ENCODE results near the gene BNC2.

Gene BNC2

GRCh38 chr9:16869131-16869881 is 1.2 kb downstream of the BNC2 start:
- DNase-seq (ENCODE audit: low read depth in 3 of 3): no peak

GRCh38 chr9:16868701-16869100 is 1.8 kb downstream of the BNC2 start:
- no peak for DNase-seq (ENCODE audit: low read depth in 3 of 3)

GRCh38 chr9:16867576-16868311 is 2.7 kb downstream of the BNC2 start:
- no peak for DNase-seq (ENCODE audit: low read depth in 3 of 3)

GRCh38 chr9:16866587-16866986 is 3.9 kb downstream of the BNC2 start:
- DNase-seq (ENCODE audit: low read depth in 3 of 3): no peak

- DNase-seq (ENCODE audit: low read depth in 3 of 3): no peak
Measured at GRCh38 chr9:16864649-16865434, 5.6 kb downstream of the BNC2 start.

GRCh38 chr9:16848179-16848578 is 22.3 kb downstream of the BNC2 start:
- no peak for DNase-seq (ENCODE audit: low read depth in 3 of 3)

GRCh38 chr9:16846986-16847385 is 23.5 kb downstream of the BNC2 start:
- no peak for DNase-seq (ENCODE audit: low read depth in 3 of 3)

GRCh38 chr9:16846367-16846766 is 24.1 kb downstream of the BNC2 start:
- no peak for DNase-seq (ENCODE audit: low read depth in 3 of 3)

- no peak for DNase-seq (ENCODE audit: low read depth in 3 of 3)
Measured at GRCh38 chr9:16834817-16835216, 35.7 kb downstream of the BNC2 start.

- DNase-seq (ENCODE audit: low read depth in 3 of 3): no peak
Measured at GRCh38 chr9:16833296-16833835, 37.1 kb downstream of the BNC2 start.

GRCh38 chr9:16832101-16832500 is 38.4 kb downstream of the BNC2 start:
- DNase-seq (ENCODE audit: low read depth in 3 of 3): no peak

- DNase-seq (ENCODE audit: low read depth in 3 of 3): no peak
Measured at GRCh38 chr9:16830806-16831205, 39.7 kb downstream of the BNC2 start.

- no peak for DNase-seq (ENCODE audit: low read depth in 3 of 3)
Measured at GRCh38 chr9:16828340-16829281, 41.9 kb downstream of the BNC2 start.

- no peak for DNase-seq (ENCODE audit: low read depth in 3 of 3)
Measured at GRCh38 chr9:16825971-16826625, 44.4 kb downstream of the BNC2 start.

GRCh38 chr9:16825331-16825725 is 45.1 kb downstream of the BNC2 start:
- no peak for DNase-seq (ENCODE audit: low read depth in 3 of 3)

- DNase-seq (ENCODE audit: low read depth in 3 of 3): no peak
Measured at GRCh38 chr9:16824545-16825330, 45.7 kb downstream of the BNC2 start.

GRCh38 chr9:16823906-16824305 is 46.6 kb downstream of the BNC2 start:
- DNase-seq (ENCODE audit: low read depth in 3 of 3): no peak

GRCh38 chr9:16821344-16821743 is 49.1 kb downstream of the BNC2 start:
- DNase-seq (ENCODE audit: low read depth in 3 of 3): no peak

GRCh38 chr9:16817514-16817913 is 53.0 kb downstream of the BNC2 start:
- DNase-seq (ENCODE audit: low read depth in 3 of 3): no peak

- DNase-seq (ENCODE audit: low read depth in 3 of 3): no peak
Measured at GRCh38 chr9:16817002-16817401, 53.5 kb downstream of the BNC2 start.
